GM21360 (cell line): ENCODE data around the gene FAM171A1.

Source experiments
- ATAC-seq: cut with Tn5 transposase; IDR thresholded peaks from one replicate; pipeline ENCODE4 v1.9.1; 2021; ENCODE audit warnings: mild to moderate bottlenecking, moderate library complexity; ENCODE audit not compliant: unreplicated experiment

Gene FAM171A1

DNA sequence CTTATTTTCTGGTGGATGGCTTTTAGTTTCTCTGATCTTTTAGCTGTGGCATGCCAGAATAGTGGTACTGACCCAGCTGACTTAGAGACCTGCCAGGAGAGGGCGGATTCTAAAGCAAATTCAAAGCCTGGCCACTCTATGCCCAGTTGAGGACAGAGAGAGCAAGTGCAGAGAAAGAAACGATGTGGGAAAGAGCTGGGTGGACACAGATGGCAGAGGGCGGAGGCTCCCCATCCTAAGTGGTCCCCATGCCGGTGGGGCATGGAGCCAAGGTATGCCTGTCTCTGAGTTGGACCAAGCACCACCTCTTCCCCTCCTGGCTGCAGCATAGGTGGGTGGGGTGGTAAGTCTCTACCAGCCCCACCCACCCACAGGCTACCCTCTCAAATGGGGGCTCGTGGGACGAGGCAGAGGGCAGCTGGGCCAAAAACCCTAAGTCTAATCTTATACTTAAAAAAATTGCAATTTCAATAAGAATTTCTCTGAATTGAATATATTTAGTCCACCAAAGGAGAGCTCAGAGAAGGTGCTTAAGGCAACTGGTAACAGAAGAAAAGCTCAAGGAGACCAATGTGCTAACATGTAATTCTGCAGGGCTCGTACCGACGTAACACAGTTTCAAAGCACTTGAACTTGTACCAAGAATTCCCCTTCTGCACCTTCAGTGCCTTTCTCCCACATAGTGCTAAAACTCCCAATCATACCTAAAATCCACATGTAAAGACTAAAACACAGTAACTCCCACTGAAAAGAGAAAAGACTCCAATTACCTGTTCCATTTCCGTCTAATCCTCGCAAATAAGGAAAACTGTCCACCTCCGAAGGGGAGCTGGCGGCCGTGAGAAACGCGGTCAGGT lies 116.9 kb downstream of the FAM171A1 start:
- ATAC-seq, result no peak

DNA sequence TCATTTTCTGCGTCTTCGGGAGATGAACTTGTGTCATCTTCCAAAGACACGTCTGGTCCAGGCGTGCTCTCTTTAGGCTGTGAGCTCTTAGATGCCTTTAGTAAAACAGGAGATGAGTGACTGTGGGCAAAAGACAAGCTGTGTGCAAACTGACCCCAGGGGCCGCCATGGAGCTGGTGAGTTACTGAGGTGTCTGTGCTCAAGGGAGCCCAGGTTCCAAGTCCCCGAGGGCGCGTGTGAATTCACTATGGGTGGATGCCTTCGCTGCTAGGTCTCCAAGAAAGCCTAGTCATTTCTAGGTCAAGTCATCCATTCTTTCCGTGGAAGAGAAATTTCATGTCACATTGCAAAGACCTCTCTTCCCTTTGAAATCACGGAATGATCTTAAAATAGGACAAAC lies 118.7 kb downstream of the FAM171A1 start:
- no peak for ATAC-seq

DNA sequence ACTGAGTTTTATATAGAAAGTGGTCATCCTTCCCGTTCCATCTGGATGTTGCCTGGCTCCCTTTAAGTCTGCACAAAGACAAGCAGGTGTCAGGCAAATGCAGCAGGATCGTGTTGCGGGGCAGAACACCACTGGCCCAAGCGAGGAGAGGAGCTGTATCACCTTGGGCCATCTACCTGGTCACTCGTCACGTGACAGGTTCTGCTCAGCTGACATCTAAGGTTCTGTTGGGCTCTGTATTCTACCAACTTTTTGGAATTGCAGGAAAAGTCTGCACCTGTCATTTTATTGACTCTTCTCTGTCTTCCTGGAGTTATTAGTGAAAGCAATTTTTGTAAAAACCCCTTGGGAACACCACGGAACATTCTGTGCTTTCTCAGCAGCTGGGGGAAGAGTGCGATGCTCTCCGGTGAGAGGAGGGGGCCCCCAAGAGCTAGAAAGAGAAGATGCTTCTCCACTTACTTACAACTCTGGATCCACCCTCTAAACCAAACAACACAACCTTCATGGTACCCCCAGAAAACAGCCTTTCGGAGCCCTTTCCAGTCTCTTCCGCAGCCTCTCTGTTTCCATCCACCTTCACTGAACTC lies 119.2 kb downstream of the FAM171A1 start:
- no peak for ATAC-seq

DNA sequence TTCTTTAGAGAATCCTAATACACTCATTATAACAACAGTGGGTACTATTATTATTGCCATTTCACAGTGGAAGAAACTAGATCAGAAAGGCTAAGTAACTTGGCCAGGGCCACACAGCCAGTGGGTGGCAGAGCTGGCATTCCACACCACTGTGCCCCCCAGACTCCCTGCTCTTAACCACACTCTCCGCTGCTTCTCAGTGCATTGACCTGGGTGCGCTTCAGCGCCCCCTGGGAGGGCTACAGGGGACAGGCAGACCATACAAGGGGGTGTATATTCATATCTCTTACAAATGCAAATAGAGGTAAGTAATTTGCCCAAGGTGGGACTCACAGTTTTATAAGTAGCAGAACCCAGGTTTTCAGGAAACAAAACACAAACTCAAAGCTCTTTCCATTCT lies 125.6 kb downstream of the FAM171A1 start:
- ATAC-seq, result no peak

DNA sequence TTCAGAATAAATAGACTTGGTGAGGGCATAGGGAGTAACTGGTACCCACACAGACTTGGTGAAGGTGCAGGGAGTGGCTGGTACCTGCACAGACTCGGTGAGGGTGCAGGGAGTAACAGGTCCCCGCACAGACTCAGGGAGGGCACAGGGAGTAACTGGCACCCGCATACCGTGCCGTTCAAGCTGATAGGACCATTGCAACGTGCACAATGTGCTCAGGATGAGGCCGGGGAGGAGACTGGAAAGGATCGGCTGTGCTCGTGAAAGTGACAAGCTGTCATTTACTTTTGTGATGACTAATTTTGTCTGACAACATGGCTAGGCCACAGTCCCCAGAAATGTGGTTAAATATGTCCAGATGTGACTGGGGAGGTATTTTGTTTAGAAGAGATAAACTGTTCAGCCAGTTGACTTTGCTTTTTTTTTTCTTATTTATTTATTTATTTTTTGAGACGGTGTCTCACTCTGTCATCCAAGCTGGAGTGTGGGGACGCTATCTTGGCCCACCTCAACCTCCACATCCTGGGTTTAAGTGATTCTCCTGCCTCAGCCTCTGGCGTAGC lies 126.4 kb downstream of the FAM171A1 start:
- no peak for ATAC-seq

DNA sequence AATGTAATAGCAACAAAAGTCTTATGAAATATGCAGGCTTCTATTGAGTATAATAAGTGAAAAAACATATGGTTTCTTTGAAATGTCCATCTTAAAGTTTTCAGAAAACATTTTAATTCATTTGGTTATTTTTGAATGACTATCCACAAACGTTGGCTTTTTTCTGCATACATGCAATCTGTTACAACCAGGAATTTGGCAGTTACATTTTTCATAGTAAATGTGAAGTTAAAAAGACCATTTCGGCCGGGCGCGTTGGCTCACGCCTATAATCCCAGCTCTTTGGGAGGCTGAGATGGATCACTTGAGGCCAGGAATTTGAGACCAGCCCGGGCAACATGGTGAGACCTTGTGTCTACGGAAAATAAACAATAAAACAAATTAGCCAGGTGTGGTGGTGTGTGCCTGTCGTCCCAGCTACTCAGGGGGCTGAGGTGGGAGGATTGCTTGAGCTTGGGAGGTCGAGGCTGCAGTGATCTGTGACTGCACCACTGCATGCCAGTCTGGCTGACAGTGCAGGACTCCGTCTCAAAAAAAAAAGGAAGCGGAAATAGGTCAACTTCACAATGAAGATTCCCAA lies 128.7 kb downstream of the FAM171A1 start:
- ATAC-seq, result no peak

DNA sequence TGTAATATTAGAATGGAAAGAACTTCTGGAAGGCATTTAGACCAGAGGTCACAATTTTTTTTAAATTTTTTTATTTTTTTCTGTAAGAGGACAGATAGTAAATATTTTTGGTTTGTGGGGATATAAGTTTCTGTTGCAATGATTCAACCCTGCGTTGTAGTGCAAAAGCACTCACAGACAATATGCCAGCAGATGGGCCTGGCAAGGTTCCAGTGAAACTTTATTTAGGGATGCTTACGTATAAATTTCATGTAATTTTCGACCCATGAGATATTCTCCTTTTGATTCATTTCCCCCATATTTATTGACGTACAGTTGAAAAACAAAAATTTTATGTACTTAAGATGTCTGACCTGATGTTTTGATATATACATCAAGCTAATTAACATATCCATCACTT lies 129.8 kb downstream of the FAM171A1 start:
- ATAC-seq, result no peak

DNA sequence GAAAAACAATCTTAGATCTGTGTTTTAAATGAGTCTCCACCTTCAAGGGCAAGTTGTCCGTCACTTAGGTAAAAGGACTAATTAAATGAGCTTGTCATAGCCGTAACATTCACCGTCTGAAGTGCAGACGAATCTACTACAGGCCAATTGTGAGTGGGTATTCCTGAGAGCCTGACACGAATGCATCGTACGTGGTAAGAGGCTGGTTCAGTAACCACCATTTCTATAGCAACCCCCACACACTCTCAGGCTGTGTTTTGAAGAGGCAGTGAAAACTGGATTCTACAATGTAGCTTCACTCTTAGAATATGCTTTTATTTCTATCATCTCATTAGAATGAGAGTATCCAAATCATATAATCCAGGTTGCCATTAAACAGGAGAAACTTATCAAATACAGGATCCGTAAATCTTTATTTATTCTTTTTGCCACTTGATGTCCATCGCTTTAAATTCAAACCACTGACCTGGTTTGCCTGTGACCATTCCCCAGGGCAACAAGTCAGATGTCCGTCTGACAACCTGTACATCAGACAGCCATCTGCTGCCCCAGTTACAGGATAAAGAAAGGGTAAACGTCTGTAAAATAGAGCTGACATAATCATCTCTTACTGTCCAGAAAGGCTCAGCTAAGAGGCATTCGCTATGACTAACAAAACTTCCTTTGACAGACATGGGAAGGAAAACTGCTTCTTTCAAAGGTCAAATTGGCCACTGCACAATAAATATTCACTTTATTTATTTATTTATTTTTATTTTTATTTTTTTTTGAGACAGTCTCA lies 132.3 kb downstream of the FAM171A1 start:
- no peak for ATAC-seq

DNA sequence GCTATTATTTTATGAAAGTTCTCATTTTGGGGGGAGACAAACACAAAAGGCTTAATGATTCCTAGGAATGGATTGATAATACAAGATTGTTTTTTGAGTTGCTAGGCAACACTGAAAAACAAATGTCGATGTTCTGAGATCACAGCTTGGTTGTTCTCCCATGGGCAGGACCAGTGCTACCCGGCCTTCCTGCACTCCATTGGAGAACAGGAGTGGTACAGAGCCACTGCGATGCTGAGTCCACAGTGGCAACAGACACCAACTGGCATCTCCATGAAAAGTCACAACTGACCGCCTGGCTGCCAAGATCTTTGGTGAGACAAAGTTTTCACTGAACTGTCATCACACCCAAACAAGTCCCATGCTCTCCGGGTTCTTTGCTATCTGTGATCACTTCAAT lies 133.7 kb downstream of the FAM171A1 start:
- ATAC-seq, result no peak

DNA sequence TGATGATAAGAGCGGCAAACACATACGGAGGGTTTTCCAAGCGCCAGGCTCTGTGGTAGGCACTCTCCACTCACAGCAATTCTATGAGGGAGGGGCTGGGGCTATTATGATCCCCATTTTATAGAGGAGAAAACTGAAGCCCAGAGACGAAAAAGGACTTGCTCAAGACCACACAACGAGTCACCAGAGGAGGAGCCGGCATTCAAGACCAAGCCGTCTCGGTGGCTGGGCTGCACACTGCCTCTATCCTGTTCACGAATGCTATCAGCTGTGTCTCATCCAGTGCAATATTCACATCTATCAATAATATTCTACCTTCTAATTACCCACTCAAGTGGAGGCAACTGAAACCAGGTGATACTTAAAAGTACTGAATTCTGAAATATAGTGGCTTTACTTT lies 134.7 kb downstream of the FAM171A1 start:
- ATAC-seq, result no peak

DNA sequence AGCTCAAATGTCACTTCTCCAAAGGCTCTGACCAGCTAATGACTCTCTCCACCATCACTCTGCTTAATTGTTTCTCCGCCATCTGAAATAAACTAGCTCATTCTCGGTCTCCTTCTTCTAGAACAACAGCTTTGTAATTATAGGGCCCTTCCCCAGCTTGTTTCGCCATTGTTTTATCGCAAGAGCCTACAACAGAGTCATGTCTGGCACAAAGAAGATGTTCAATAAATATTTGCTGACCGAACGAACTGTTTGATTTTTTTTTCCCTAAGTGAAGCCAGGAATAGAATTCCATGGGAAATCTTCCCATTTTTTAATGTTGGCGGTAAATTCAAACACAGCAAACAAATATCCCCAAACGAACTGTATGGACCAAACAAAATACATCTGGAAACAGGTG lies 138.8 kb downstream of the FAM171A1 start:
- no peak for ATAC-seq

DNA sequence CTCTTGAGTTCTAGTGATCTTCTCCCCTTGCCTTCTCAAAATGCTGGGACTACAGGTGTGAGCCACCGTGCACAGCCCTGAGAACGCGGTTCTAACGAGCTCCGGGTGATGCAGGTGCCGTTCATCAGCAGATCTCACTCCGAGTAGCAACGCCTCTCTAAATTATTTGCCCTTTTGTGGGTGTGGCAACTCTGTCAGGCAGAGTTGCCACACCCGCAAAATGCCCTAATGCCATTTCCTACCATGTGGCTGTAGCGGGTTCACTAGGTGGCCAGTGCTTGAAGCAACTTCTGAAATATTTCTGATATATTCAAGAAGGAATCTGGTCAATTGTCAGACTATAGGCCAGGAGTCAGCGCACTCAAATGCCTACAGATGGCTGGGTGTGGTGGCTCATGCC lies 139.7 kb downstream of the FAM171A1 start:
- no peak for ATAC-seq

DNA sequence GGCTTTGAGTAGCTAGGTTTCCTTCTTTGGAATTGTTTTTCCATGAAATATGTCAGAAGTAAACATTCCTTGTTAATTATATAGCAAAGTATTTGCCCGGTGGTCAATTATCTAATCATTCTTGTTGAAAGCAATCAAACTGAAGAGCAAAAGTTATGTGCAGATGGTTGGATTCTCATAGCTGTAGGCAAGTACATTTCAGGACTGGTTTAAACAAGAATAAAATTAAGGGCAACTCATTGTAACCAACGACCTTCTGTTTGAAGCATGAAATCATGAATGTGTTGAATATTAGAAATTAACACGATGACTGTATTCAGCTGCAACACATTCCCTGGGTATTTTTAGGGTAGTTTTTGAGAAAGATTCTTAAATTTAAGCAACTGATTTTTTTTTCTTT lies 140.8 kb downstream of the FAM171A1 start:
- ATAC-seq, result no peak

DNA sequence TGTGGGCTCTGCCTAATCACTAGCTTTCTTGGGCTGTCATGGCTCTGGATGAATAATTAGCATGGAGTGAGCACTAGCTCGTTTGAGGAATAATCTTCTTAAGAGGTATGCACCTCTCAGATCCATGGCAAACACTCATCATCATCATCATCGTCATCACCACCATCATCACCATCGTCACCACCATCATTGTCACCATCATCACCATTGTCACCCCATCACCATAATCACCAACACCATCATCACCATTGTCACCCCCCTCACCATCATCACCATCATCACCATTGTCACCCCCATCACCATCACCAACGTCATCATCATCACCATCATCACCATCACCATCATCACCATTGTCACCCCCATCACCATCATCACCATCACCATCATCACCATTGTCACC lies 141.8 kb downstream of the FAM171A1 start:
- no peak for ATAC-seq

DNA sequence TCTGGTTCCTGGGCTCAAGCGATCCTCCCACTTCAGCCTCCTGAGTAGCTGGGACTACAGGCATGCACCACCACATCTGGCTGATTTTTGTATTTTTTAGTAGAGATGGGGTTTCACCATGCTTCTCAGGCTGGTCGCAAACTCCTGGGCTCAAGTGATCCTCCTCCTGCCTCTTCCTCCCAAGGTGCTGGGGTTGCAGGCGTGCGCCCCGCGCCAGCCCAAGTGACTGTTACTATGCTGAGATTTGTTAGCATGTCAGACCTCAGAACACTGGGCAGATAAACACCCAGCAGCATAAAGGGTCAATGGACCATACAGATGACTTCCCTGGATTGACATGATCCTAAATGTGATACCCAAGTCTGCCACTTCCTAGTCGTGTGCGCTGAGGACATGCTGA lies 142.7 kb downstream of the FAM171A1 start:
- no peak for ATAC-seq

DNA sequence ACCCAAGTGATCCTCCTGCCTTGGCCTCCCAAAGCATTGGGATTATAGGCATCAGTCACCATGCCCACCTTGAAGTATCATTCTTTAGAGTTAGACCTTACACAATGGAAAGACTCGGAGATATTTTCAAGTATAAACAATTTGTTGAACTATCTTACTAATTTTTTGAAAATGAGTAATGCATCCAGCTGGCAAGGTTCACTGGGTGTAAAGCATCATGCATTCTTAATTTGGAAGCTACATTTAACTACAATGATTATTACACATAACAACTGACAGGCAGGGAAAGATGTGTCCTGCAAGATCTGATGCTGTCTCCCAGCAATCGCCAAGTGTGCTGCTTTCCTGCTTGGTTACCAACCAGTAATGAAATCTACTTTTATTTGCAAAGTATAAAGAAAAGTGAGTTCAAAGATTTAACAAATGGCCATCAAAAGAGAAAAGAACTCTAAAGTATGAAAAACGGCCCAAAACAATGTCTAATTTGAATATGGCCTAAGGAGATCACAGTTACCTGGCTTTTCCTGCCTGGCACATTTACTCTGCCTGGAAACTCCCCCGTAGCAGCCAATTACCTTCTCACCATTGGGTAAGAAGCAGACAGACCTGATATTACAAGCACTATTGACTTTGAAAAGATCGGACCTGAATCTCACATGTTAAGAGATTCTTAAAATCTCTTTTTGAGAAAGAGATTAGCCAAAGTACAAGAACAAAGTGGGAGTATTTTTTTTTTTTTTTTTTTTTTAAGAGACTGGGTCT lies 143.3 kb downstream of the FAM171A1 start:
- ATAC-seq, result no peak

DNA sequence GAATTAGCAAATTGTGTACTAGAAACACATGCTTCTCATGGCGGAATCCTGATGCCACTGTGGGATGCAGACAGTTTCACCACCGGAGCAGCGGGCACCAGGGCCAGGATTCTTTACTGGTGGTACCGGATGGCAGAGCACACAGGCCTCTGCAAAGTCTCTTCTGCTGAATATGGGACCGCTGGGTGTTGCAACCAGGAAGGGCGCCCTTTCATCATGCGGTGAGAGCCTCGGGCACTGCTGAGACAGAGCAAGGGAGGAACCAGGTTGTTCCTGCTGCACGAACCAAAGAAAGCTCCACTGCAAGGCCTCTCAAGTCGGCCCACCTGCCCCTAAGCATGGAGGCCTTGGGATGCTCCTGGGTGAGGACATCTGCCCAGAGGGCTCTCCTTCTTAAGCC lies 145.6 kb downstream of the FAM171A1 start:
- no peak for ATAC-seq

DNA sequence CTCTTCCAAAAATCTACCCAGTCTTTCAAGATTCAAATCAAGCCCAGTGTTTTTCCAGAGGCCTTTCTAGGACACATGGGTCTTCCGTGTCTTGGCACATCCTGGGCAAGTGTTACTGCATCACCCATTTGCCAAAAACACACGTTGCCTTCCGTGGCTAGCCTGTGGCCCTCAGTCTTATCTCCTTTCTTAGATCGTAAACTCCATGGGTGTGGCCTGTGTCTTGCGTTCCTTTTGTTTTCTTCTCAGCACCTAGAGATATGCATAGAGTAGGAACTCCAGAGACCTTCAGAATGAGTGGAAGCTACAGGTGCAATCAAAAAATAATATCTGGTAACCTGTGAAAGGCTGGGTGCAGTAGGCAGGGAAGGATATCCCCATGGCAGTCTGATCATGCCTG lies 146.1 kb downstream of the FAM171A1 start:
- ATAC-seq, result no peak

DNA sequence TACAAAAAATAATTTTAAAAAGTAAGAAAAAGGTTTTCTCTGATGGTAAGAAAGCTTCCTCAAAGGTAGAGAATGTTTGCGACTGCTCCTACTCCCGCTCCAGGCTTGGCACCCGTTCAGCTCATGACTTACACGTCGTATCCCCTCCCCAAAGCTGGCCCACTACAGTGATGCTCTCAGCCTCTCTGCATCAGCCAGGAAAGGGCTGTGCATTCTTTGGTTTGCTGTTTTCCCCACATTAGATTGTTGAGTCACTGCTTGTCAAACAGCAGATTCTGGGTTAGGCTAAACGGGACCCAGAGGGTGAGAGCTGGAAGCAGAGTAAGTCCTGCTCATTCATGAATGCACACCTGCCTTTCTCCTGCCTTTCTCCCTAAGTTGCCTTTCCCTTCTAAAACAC lies 147.9 kb downstream of the FAM171A1 start:
- no peak for ATAC-seq

DNA sequence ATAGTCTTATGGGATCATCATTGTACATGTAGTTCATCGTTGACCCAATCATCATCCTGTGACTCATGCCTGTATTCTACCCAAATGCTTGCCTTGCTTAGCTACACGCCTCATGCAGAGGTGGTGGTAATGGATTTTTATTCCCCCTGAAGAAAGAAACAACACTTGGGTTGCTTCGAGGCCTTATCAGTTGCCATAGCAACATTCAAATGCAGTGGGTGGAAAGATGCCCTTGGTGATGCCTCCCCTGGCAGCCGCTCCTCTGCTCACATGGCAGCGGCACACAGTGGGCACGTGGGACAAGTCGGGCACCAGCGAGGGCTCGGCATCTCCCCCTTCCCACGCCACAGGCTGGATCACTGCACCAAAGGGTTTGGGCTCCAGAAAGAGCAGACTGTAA lies 148.6 kb downstream of the FAM171A1 start:
- no peak for ATAC-seq

DNA sequence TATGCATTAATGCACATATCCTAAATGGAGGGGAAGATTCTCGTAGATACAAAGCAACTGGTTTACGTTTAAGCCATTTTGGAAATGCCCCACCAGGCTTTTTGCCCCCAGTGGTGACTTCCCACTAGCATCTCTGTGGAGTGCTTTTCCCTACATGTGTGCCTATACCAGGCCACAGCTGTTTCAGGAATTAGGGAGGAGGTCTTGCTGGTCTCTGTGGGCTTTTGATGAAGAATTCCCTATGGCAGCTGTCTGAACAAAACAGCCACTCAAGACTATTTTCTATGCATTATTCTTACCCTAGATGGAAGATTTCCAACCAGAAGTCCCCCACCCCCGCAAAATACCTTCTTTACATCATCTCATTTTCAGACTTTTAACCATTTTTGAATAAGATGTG lies 150.6 kb downstream of the FAM171A1 start:
- no peak for ATAC-seq
